Right lobe of liver (tissue), 4 donors: ENCODE data around the gene NEK1.

Experiments
- CTCF ChIP-seq, 4 donors: fragments of 200-600 bp in 3 of 4; fragments of 450-650 bp in 1 of 4; IDR thresholded peaks; one replicate each; pipeline versions ENCODE4 v1.5.1 to v1.8.0; 2016 to 2022; ENCODE audit warnings: antibody characterized with exemption in 4 of 4, mild to moderate bottlenecking in 2 of 4
- POLR2A ChIP-seq: fragments of 450-650 bp; IDR thresholded peaks from one replicate; pipeline ENCODE4 v1.6.1; 2017; ENCODE audit warnings: antibody characterized with exemption, mild to moderate bottlenecking
- donor health status: DM: no; HTN: no; CAD: no.
- donor health status: DM: no; HTN: no; CAD: no.
- donor health status: DM: no; HTN: yes; CAD: no.

- TF ChIP-seq CTCF (IDR thresholded peaks at IDR 0.05) (no peak), POLR2A (no peak)
These were observed 14.9 kb upstream of the NEK1 start for GRCh38 chr4:169627307-169627706.
